Hepatocyte (in vitro differentiated cells): ENCODE data around the gene SHC3.

ENCODE experiments used
- EZH2 ChIP-seq: fragments of 200-600 bp; sonication (generic); IDR thresholded peaks from 2 replicates; pipeline ENCODE4 v1.6.1; 2016; ENCODE audit warnings: antibody characterized with exemption, mild to moderate bottlenecking, borderline replicate concordance
- EZH2phosphoT487 ChIP-seq: fragments of 200-600 bp; sonication (generic); IDR thresholded peaks from one replicate; pipeline ENCODE4 v1.6.1; 2018; ENCODE audit warnings: antibody characterized with exemption, mild to moderate bottlenecking, low read depth, moderate library complexity; ENCODE audit not compliant: unreplicated experiment, severe bottlenecking
- TF ChIP-seq, protein P1 (sequence below): fragments of 200-600 bp; sonication (generic); IDR thresholded peaks from 2 replicates; pipeline ENCODE4 v1.5.1; 2016; ENCODE audit warnings: antibody characterized with exemption, mild to moderate bottlenecking; ENCODE audit not compliant: poor library complexity

- TF ChIP-seq, protein P1, sequence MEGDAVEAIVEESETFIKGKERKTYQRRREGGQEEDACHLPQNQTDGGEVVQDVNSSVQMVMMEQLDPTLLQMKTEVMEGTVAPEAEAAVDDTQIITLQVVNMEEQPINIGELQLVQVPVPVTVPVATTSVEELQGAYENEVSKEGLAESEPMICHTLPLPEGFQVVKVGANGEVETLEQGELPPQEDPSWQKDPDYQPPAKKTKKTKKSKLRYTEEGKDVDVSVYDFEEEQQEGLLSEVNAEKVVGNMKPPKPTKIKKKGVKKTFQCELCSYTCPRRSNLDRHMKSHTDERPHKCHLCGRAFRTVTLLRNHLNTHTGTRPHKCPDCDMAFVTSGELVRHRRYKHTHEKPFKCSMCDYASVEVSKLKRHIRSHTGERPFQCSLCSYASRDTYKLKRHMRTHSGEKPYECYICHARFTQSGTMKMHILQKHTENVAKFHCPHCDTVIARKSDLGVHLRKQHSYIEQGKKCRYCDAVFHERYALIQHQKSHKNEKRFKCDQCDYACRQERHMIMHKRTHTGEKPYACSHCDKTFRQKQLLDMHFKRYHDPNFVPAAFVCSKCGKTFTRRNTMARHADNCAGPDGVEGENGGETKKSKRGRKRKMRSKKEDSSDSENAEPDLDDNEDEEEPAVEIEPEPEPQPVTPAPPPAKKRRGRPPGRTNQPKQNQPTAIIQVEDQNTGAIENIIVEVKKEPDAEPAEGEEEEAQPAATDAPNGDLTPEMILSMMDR = no peak
- no peak for TF ChIP-seq EZH2phosphoT487
- no peak for TF ChIP-seq EZH2
Observed at GRCh38 chr9:88976890-88977257, 201.7 kb downstream of the SHC3 start.
